Measurements from ENCODE around the gene OR9K2.

DNA sequence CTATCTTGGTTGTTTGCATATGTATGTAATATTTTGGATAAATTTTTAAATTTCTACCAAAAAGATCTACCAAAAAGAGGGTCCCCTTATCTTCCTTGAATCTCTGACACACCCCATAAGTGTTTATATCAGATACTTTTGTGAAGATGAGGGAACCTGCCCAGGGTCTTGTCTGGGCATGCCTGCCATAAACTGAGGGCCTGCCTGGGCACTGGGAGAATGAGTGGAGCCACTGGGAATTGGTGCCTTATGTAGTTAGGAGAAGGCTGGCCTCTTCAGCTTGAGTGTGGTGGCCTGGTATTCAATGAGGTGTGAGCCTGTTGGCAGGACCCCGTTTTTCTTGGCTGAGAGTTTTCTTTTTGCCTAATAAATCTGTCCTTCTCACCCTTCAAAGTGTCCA is 46.5 kb downstream of the OR9K2 start:
- TF ChIP-seq, protein P1, sequence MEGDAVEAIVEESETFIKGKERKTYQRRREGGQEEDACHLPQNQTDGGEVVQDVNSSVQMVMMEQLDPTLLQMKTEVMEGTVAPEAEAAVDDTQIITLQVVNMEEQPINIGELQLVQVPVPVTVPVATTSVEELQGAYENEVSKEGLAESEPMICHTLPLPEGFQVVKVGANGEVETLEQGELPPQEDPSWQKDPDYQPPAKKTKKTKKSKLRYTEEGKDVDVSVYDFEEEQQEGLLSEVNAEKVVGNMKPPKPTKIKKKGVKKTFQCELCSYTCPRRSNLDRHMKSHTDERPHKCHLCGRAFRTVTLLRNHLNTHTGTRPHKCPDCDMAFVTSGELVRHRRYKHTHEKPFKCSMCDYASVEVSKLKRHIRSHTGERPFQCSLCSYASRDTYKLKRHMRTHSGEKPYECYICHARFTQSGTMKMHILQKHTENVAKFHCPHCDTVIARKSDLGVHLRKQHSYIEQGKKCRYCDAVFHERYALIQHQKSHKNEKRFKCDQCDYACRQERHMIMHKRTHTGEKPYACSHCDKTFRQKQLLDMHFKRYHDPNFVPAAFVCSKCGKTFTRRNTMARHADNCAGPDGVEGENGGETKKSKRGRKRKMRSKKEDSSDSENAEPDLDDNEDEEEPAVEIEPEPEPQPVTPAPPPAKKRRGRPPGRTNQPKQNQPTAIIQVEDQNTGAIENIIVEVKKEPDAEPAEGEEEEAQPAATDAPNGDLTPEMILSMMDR (IDR thresholded peaks at IDR 0.05; ENCODE audit: poor library complexity): no peak
- no peak for TF ChIP-seq EZH2phosphoT487 (IDR thresholded peaks at IDR 0.05; ENCODE audit: low read depth, severe bottlenecking, unreplicated experiment)
